NK-92 treated with Interleukin-12 subunit alpha and Interleukin-12 subunit beta, amount 100 ng/mL, for 24 hours (cell line): ENCODE results near the gene STK4.

Experiments used
- DNase-seq: peaks from one replicate; lab custom pipeline; 2025; lab: John Stamatoyannopoulos, UW

The STK4 gene

DNA sequence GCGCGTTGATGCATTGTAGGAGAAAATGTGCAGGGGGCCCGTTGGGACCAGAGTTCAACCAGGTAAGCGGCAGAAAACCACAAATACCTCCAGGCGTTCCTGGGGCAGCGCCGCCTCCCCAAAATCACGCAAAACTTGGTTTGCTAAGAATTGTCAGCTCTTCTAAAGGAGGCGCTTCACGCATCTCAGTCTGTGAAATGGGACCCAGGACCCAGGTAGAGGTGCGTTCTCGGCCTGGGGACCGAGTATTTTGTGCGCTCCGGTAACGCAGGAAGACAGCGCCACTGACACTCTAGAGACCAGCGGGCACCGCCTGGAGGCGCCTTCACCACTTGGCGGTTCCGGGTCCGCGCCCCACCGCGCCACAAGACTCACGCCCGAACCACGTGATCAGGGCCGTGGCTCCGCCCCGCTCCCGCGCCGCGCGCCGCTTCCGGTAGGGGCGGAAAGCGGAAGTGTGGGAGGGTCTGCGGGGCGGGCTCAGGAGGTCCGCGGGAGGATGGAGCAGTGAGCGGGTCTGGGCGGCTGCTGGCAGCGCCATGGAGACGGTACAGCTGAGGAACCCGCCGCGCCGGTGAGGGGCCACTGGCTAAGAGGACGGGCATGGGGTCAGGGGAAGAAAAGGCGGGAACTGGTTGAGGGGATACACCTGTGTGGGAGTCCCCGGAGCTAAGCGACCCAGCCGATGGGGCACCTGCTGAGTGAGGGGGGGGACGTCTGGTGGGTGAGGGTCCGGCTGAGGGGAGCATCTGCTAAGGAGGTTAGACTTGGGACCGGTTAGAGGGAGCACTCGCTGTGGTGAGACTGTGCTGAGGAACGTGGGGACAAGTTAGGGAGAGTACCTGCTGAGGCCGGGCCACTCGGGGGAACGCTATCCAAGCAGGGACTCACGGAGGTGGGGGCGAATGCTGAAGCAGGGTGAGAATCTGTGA is at the start of gene STK4:
Gene STK4 (plus strand): TSS at position 483 of the 932 bp plus-strand sequence. CDS start 57 bp downstream, at position 540.
- peak; percentile 89 for DNase-seq

DNA sequence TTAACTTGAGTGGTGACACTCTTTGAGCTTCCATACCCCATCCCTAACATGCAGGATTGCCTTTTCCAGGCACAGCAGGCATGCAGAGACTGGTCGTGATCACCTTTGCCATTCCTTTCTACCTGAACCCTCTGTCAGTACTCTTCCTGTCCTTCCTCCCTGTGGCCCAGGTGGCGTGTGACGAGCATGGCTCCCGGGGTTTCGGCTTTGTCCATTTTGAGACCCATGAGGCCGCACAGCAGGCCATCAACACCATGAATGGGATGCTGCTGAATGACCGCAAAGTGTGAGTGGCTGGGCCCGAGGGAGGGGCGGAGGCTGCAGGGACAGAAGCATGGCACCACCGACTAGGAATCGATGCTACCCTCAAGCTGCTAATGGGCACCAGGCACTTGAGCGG is 49.7 kb upstream of the STK4 start:
- no peak for DNase-seq

DNA sequence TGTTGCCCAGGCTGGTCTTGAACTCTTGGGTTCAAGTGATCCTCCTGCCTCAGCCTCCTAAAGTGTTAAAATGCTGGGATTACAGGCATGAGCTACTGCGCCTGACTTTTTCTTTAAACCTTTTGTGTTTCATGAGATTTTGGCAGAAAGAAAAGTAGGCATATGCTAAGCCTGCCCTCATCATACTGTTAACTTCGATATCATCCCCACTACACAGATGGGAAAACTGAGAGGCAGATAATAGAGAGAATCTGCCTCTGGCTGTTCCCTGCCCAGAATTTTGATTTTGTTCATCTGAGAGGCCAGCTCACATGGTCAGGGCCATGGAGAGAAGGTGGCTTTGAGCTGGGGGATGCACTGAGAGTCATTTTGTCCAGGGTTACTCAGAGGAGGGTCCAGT is 48.9 kb upstream of the STK4 start:
- no peak for DNase-seq

DNA sequence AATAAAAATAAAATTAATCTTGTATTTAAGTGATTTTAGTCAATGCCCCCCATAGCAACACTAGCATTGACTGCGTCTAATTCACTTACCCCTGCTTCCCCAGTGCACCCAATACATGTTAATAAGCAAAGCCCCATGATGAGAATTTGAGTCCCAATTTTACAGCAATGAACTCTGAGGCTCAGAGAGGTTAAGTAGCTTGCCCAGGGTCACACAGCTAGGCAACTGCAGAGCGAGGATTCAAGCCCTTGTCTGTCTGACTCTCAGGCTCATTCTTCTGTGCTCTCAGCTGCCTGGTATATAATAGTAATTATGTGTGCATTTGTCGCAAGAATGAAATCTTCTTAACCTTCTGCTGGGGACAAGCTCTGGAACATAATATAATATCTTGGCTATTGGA is 48.0 kb upstream of the STK4 start:
- DNase-seq, result no peak

DNA sequence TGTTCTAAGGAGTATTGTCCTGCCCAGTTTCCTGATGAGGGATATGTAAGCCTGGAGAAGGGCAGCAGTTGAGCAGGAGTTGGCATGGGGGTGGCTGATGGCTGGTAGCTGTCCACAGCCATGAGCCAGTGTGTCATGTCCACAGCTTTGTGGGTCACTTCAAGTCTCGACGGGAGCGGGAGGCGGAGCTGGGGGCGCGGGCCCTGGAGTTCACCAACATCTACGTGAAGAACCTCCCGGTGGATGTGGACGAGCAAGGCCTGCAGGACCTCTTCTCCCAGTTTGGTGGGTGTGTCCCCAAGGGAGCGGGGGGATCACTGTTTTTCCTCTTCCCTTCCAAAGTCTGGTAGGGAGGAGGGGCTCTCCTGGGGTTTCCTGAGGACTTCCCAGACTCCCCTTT is 47.6 kb upstream of the STK4 start:
- DNase-seq, result no peak

DNA sequence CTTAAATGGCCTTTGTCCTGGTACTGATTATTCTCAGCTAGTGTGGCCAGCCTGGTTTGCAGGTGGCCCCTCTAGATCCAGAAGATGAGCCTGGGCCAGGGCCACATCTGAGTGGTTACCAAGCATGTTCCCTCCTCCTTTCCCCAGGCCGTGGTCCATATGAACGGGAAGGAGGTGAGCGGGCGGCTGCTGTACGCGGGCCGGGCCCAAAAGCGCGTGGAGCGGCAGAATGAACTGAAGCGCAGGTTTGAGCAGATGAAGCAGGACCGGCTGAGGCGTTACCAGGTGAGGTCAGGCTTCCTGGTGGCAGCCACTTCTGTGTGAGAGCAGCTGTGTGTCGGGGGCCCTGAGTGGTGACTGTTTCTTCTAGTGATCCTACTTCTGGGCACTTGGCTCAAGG is 44.9 kb upstream of the STK4 start:
- no peak for DNase-seq

DNA sequence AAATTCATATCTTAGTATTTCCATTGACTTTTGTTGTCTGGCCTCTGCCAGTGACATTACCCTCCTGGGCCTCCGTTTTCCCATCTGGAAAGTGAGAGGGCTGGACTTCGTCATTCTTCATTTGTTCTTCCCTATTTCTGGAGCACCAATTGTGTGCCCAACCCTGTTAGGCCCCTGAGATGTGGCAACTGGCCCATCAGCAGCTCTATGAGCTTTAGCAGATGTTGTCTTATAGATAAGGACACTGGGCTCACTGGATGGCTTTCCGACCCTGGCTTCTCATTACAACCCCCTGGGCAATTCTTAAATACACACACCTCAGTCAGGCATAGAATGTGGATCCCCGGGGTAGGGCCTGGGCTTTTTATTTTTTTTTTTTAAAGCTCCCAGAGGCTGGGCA is 41.8 kb upstream of the STK4 start:
- DNase-seq, result no peak

DNA sequence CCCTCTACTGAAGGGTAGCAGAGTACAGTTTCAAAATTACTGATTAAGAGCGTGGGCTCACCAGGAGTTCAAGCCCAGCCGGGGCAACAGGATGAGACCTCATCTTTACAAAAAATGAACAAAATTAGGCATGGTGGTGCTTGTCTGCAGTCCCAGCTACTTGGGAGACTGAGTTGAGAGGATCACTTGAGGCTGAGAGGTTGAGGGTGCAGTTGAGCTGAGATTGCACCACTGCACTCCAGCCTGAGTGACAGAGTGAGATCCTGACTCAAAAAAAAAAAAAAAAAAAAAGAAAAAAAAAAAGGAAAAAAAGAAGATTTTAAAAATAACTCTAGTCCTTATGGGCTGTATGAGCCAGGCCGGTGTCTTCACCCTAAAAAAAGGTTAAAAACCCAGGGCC is 37.7 kb upstream of the STK4 start:
- no peak for DNase-seq

DNA sequence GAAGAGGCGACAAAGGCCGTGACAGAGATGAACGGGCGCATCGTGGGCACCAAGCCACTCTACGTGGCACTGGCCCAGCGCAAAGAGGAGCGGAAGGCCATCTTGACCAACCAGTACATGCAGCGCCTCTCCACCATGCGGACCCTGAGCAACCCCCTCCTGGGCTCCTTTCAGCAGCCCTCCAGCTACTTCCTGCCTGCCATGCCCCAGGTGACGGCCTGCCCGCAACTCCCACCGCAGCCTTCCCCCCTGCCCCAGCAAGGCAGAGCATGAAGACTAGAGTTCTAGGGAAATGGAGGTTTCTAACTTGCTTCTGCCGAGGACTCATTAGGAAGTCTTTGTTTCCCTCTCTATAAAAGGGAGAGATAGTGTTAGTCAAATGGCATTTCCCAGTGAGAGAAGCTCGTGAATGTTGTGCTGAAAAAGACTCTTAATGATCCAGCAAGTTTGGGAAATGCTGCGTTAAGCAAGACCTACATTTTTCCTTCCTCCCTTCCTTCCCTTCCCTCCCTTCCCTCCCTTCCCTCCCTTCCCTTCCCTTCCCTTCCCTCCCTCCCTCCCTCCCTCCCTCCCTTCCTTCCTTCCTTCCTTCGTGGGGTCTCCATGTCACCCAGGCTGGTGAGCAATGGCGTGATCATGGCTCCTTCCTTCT is 35.7 kb upstream of the STK4 start:
- DNase-seq, result no peak

DNA sequence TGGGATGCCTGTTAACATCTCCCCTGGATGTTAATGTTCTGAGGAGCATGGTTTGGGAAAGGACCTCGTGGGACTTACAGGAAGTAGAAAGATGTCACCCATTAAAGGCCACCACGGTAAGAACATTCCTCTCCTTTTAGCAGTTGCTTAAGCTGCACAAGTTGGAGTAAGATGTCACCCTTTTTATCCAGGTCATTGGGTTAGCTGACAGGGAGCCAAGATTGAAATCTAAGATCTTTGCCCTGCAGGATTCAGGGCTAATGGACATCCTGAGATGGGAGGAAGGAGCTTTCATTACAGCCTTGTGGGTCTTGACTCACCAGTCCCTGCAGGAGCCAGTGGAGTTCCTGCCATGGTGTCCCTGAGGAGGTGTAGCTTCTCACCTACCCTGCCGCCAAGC is 34.4 kb upstream of the STK4 start:
- DNase-seq, result no peak

DNA sequence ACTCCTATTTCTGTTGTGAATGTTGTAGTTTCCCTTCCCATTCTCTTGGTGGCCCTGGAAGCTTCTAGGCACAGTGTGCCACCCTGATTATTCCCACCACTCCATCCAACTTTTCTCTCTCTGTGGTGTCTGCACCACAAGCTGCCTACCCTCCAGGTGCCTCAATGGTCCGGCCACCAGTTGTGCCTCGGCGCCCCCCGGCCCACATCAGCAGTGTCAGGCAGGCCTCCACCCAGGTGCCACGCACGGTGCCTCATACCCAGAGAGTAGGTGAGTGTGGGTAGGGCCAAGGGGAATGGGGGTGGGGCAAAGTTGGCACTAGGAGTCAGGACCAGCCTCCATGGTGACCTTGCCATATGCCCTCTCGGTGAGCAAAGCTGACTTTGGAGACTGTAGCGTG is 33.4 kb upstream of the STK4 start:
- no peak for DNase-seq

DNA sequence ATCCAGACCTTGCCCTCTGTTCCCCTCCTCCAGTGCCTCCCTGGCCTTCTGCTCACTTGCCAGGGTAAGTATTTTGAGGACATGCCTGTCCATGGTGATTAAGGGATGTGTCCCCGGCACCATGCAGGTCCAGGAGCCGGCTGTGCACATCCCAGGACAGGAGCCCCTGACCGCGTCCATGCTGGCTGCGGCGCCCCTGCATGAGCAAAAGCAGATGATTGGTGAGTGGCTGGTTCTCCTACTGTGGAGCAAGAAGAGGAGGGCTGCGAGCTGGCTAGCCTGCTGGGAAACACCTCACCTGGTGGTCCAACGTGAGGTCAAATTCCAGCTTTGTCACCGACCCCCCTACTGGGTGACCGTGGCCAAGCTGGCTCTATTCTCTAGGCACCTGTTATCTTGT is 29.8 kb upstream of the STK4 start:
- DNase-seq, result no peak

DNA sequence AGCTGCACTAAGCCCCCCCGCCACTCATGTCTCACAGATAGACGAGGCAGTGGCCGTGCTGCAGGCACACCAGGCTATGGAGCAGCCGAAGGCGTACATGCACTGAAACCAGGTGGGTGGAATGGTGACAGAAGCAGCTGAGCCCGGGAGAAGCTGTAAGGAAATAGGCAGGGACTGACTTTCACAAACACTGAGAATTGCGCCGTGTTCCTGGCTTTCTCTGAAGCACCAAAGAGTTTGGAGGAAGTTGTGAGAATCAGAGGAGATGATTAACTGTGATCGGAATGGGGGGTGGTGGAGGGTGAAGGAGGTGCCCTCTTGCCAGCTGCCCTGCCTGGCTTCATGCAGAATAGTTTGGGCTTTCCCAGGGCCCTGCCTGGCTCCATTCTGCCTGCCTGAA is 27.7 kb upstream of the STK4 start:
- no peak for DNase-seq

DNA sequence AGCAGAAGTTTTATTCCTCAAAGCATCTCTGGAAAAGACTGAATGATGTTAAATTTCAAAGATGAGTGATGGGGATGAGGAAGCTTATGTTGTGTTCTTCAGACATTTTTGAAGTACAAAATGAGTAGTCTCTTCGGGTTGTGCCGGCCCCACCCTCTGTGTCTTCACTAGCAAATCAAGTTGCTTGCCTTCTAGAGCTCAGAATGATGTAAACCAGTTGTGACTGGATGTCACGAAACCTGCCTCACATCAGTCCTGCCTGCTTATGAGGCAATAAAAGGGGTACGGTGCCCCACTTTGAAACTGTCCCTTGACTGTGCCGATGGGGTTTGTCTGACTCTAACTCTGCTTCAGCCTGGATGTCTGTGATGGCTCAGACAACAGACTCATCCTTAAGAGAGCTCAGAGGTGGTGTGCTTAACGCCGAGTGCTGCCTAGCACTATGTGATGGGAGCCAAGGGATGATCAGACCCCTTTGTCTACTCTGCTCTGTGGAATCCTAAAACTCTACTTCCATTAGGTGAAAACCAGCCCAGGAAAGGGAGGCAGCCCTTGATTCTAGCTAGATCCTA is 25.1 kb upstream of the STK4 start:
- DNase-seq, result no peak

DNA sequence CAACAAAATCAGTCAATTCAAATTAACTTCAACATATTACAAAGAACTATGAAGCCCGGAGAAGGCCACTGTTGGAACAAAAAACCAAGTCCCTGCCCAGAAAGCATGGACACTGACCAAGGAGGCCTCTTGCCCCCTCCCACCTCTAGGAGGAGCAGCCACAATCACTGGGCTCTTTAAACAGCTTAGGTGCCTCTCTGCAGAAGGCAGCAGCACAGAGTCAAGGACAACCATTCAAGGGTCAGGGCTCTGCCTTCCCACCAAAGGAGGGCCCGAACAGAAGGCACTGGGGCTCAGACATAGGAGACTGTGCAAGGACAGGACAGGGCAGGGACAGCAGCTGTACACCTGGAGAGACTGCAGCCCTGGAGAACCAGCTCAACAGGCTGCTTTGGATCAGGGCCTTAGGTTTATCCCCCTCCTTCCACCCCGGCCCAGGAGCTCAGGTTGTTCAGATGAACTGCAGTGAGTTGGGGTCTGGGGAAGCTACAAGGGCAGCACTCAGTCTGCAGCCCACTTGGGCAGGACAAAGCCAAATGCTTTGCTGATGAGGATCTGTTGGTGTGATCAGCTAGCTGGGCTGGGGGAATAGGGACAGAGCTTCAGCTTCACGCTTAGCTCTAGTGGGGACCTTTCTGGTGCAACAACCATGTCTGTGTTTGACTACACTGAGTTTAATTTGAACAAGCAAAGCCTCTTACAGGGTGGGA is 23.9 kb upstream of the STK4 start:
- DNase-seq, result no peak

DNA sequence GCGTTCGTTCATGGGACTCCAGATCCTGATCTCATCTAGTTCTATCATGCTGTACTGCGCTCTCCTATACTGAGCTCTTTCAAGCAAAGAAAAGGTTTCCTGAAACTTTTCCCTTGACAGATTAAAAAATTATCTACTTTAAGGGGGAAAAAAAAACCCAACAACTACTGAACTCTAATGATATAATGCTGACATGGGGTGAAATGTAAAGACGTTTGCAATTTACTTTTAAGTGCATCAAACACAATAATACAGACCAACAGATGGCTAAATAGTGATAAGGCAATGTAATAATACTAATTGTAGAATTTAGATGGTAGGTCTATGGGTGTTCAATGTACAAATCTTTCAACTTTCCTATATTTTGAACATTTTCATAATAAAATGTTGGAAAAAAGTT is 22.5 kb upstream of the STK4 start:
- DNase-seq, result no peak

DNA sequence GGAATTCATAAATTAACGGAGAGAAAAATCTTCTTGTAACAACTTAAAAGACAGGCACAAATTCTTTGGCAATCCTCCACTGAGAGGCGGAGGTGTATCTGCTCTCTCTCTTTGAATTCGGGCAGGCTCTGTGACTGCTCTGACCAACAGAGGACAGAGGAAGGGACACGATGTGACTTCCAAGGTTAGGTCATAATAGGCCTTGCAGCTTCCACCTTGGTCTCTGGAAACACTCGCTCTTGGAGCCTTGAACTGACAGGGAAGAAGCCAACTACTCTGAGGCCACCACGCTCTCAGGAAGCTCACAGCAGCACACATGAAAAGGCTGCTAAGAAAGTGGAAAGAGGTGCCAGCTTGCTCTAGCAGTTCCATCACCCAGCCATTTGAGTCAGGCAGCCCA is 21.1 kb upstream of the STK4 start:
- no peak for DNase-seq

DNA sequence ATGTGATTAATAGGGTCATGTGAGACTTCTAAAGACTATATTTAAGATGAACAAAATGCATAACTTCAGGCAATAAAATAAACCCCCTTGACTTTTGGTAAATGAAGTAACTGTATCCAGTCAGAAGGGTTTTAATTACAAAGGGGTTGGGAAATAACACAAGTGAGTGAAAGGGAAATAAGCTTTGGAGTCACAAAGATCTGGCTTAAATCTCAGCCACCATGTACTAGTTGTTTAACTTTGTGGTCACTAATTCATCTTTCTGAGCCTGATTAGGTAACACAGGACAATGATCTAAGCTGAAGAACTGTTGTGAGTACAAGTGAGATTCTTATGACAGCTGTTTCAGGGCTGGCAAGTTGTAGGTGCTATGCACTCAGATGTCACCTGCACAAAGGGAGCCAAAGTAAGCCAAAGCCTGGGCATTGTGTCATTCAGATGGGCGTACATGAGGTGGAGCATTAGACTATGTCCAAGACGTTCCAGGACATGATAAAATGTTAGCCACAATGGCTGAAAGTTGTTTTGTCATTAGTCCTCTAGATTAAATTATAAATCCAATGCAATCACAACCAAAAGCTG is 19.9 kb upstream of the STK4 start:
- no peak for DNase-seq

DNA sequence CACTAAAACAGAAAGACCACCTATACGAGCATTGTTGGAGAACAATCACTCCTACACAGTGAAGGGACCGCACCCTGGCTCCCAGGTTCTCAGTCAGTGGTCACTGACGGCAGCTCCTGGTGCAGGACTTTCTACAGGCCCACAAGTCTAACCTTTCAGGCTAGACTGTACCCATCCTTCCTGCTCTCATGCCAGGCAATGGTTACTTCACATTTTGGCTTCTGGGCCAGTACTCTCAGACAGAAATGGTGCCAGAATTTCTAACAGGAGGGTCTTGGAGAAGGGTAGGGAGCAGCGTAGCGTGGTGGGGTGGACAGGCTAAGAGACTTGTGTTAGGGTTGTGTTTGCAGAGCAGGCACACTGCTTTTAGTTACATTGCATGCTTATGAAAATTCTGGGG is 18.2 kb upstream of the STK4 start:
- no peak for DNase-seq

DNA sequence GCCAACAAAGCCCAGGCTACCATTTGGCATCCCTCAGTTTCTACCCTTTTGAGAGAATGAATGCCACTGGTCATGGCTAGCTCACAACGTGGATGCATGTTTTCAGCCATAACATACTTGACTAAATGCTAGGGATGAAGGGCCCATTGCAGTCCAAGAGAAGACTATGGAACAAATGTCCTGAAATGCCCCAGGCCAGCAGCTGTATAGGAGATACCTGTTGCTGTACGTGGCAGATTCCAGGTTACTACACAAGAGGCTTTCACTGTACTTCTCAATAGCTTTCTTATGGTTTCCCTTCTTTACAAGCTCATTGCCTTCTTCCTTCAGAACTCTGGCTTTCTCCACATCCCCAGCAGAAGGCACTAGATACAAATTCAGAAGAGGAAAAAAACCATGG is 17.8 kb upstream of the STK4 start:
- DNase-seq, result no peak

DNA sequence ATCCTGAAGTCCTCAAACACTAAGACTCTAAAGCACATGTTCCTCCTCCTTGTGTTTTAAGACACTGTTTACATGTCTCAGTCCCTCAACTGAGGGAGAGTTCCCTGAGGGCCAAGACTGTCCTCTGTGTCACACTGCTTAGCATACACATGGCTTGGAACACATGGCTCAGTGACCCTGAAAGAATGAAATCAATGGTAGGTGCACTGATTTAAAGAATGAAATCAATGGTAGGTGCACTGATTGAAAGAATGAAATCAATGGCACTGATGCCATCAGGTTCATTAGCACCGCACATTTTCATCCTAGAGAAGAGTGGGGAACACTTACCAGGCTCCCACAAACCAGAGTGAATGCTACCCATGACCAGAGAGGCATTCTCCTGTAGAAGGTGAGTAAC is 15.9 kb upstream of the STK4 start:
- no peak for DNase-seq

DNA sequence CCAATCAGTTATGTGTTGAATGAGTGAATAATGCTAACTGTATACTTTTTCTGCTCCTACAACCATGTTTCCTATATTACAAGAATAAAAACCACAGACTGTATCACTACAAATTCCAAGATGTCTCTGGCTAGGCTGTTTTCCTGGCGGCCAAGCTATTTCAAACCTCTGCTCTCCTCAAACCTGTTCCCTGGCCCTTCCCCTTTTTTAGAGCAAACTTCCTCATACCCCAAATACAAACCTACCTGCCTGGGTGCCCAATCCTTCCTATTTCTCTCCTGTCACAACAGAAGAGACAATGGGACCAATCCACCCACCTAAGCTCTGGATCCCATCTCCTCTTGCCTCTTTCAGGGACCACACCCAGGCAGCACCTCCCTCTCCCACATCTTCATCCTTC is 13.6 kb upstream of the STK4 start:
- no peak for DNase-seq
